ENCODE results near the gene ARFGAP1.

The ARFGAP1 gene

GRCh38 chr20:63318391-63319163, 46.0 kb downstream of the ARFGAP1 start:
- DNase-seq: no peak

- DNase-seq: no peak
These were observed 46.8 kb downstream of the ARFGAP1 start for GRCh38 chr20:63319164-63320040.

GRCh38 chr20:63320041-63320511, 47.5 kb downstream of the ARFGAP1 start:
- no peak for DNase-seq

DNA sequence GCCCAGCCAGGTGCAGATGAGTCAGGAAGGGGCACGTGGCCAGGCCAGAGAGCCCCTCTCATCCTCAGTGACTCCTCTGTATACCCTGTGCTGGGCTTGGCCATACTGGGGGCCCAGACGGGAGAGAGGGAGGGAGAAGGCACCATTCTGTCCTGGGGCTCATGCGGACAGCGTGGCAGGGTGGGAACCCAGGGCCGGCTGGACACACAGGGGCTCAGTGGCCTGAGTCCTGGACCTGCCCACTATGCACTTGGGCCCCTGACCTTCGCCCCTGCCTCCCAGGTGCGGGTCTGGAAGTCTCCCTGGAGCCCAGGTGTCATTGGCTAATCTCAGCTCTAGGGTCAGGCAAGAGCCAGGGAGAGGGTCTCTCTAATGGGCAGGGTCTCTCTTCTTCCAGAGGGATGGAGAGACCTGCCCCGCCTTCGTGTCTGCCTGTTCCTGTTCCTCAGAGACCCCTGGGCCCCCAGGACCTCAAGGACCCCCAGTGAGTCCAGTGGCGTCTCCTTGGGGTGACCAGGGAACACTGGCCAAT, 48.1 kb downstream of the ARFGAP1 start:
- DNase-seq: no peak

DNA sequence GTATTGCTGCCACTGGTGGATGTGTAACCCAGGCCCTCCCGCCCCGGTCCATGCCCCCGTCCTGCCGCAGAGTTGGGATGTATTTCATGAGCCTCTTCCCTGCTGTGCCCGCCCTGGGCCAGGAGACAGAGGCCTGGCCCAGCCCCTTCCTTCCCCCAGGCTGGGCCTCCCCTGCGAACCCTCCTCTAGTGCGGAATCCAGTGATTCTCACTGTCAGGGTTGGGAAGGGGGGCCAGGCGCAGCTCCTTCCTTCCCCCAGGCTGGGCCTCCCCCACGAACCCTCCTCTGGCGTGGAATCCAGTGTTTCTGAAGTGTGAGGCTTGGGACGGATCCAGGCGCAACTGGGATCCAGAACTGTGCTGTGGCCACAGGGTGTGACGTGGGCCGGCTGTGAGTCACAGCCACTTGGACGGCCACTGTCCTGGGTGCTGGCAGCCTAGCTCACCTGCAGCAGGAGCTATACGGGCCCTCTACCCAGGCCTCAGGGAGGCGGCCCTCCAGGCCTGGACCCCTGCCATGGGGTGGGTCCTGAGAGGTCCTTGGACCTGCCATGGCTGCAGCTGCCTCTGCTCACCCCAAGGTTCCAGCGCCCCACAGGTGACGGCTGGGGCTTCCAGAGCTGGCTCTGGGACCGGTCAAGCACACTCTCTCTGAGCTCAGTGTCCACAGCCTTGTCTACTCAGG, 48.7 kb downstream of the ARFGAP1 start:
- DNase-seq: no peak

- DNase-seq: peak in 2 of 51 donors; percentile 18 to 26
These were observed 49.7 kb downstream of the ARFGAP1 start for GRCh38 chr20:63322146-63322932.

- DNase-seq: no peak
These were observed 50.3 kb downstream of the ARFGAP1 start for GRCh38 chr20:63322933-63323273.

DNA sequence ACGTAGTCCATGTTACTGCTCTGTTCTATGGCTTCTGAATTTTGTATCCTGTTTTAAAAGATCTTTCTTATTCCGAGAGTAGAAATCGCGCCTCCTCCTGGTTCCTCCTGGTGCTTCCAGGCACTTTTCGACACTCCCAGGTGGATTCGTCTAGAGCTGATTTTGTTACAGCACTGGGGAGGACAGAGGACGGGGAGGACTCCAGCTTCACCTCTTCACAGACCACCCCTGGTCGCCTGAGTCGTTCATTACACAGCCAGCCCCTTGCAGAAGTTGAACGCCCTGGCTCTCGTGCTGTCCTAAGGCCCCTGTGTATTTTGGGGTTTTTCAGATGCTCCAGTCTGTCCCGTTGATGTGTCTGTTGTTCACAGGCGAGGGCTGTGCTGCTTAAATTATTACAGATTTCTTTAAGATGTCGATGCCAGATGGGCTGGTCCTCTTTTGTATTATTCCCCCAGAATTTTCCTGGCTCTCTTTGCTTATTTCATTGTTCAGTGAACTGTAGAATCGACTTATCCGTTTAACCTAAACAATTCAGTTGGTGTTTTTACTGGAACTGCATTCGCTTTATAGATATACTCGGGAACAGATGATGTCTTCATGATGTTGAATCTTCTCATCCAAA, 50.9 kb downstream of the ARFGAP1 start:
- no peak for DNase-seq

DNA sequence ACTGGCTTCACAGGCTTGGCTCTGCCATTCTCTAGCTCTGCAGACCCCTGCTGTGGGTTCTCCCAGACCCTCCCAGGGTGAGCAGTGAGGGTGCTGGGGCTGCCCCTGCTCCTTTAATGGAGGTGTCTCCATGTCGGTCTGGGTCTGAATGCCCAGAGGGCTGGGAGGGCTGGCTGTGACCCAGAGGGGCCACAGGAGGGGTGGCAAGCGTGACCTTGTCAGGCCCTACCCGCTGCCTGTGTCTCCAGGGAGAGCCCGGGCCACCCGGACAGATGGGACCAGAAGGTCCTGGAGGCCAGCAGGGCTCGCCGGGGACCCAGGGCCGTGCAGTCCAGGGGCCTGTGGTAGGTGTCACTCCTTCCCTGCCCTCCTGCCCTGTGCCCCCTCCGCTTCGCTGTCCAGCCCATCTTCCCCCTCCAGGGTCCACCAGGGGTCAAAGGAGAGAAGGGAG, 52.4 kb downstream of the ARFGAP1 start:
- DNase-seq: no peak

DNA sequence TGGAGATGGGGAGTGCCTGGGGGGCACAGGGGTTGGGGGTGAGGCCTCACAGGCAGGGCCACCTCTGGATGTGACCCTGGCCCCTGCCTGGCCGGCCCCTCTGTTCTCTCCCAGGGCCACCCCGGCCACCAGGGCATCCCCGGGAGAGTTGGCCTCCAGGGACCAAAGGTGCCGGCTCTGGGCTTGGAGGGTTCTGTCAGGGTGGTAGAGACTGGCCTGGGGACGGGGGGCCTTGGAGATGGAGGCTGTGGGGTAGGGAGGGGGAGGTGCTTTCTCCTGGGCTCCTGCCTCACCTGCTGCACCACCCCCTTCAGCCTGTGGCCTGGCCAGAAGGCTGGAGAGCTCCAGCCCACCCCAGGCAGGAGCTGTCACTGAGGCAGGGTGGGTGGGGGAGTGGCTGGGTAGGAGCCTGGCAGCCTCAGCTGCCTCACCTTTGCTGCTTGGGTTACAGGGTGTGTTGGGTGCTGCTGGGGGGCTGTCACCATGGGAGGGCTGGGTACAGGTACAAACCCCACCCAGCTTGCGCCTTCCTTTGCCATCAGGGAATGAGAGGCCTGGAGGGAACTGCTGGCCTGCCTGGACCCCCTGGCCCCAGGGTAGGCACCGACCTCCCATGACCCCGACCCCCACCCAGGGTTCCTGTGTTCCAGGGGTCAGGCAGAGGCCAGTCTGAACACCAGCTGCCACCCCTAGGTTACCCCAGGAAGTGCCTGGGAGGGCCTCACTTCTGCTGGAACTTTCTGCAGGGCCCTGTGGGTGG, 53.1 kb downstream of the ARFGAP1 start:
- DNase-seq: no peak

DNA sequence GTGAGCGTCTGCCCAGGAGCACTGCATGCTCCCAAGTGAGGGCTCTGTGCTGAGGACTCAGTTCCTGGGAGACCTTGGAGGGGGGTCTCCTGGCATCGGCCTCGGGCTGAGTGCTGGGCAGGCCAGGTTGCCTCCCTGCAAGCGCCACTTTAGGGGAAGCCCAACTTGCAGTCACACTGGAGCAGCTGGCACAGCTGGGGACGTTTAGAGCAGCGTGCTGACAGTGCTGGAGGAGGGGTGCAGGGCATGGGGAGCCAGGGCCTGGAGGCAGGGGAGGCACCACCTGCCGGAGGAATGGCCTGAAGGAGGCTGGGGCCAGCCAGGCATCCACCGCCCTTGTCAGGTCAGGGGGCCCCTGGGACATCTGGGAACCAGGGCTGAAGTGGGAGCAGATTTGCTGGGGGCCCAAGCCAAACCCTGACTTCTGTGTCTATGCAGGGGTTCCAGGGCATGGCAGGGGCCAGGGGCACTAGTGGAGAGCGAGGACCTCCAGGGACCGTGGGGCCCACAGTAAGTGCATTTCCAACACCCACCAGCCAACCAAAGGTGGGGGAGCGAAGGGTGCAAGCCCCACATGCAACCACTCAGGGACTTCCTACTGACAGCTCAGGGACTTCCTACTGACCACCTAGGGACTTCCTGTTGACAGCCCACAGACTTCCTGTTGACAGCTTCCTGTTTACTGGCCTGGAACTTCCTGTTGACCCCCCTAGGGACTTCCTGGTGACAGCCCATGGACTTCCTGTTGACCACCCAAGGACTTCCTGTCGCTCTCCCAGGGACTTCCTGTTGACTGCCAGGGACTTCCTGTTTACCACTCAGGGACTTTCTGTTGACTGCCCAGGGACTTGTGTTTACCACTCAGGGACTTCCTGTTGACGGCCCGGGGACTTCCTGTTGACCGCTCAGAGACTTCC, 54.0 kb downstream of the ARFGAP1 start:
- no peak for DNase-seq

GRCh38 chr20:63327231-63327745, 54.7 kb downstream of the ARFGAP1 start:
- no peak for DNase-seq

- no peak for DNase-seq
These were observed 55.5 kb downstream of the ARFGAP1 start for GRCh38 chr20:63328026-63328700.

DNA sequence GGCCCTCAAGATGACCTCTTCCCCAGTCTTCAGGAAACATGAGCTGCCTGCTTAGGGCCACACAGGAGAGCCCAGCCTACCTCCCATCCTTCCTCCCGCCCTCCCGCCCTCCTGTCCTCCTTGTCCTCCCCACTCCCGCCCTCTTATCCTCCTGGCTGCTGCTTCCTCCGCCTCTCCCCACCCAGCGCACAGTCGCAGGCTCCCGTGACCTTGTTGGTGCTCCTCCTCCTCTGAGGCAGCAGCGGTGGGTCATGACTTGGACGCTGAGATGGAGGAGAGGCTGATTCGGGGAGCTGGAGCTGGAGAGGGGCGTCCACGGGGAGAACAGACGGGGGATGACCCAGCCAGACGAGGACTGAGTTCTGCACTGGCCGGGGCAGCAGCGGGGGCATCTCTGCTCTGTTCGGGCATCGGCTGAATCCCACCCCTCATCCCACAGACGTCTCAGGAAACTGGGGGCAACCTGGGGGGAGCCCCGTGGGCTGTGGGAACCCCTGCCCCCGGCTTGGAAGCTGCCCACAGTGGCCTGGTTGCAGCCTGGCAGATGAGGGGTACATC, 56.2 kb downstream of the ARFGAP1 start:
- no peak for DNase-seq

DNA sequence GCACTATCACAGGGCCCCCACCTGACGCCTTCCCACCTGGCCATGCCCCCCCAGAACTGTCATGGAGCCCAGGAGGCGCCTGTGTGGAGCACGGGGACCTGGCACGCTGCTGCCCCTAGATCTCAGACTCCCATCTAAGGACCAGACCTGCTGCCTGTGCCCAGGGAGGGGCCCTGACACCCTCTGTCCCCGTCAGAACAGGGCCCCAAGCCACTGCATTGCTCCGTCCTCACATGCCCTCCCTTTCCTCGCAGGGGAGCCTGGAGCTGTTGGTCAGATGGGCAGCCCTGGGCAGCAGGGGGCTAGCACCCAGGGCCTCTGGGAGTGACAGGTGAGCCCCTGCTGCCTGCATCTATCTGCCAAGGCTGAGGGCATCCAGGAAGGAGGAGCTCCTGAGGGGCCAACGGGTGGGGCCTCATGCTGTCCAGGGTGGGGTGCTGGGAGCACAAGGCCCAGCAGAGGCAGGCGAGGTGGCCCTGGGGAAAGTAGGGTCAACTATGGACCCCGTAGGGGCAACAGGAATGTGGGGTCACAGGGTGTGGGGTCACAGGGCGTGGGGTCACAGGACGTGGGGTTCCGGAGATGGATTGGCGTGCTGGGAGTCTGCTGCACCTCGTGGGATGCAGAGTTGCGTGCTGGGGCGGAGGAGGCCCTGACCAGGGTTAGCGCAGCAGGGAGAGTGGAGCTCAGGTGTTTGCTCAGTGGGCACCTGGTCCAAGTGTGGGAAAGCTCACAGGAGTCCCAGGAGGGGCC, 56.9 kb downstream of the ARFGAP1 start:
- DNase-seq: no peak

DNA sequence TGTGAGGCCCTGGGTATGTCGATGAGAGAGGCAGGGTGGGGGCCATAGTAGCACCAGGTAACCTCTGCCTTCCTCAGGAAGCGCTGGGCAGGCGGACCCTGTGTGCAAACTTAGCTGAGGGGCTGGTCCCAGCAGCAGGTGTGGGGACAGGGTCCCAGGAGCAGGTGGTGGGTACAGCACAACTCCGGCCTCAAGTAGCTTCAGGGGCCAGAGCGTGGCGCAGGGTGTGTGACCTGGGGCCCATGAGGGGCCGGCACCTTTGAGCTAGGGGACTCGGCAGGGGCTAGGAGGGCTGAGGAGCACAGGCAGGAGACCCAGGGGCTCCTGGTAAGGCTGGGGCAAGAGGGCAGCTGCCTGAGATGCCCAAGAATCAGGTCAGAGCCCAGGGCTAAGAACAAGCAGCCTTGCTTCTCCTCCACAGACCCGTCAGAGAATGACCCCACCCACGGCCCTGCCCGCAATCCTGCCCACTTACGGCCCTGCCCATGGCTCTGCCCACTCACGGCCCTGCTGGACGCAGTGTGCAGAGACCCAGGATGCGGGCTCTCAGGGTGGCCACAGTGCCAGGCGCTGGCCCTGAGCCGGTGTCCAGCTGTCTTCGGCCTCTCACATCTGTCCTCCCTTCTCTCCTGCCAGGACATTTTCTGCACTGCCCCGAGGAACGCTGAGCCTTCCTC, 57.6 kb downstream of the ARFGAP1 start:
- no peak for DNase-seq
